Stimulated activated CD4-positive, alpha-beta T cell treated with anti-CD3 and anti-CD28 coated beads, Interleukin-1b, Interleukin-23, amount 100 ng/mL, for 48 hours (primary cell): ENCODE measurements around the gene CRYZ.
"Not testable (repeated sequence)": the region's sequence is repeated elsewhere in the genome, so short reads cannot be mapped to it uniquely, and the experiment has no call there.

Experiments
- DNase-seq: peaks from one replicate; pipeline ENCODE4 v3.0.0-alpha.2; 2020

The CRYZ gene

DNA sequence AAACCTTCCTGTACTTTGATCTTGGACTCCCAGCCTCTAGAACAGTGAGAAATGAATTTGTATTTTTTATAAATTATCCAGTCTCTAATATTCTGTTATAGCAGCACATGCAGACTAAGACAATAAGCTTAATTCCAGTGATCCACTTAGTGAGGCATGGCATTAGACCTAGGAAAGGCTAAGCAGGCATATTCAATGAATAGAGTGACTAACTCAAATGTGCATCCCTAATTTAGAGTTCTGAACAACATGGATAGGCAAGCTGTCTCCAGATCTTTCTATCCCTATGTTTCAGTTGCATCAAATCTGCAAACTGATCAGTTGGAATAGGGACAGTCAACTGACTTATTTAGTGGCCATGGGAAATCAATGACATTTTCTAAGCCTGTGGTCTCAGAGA lies 54.9 kb downstream of the CRYZ start:
- DNase-seq = no peak

DNA sequence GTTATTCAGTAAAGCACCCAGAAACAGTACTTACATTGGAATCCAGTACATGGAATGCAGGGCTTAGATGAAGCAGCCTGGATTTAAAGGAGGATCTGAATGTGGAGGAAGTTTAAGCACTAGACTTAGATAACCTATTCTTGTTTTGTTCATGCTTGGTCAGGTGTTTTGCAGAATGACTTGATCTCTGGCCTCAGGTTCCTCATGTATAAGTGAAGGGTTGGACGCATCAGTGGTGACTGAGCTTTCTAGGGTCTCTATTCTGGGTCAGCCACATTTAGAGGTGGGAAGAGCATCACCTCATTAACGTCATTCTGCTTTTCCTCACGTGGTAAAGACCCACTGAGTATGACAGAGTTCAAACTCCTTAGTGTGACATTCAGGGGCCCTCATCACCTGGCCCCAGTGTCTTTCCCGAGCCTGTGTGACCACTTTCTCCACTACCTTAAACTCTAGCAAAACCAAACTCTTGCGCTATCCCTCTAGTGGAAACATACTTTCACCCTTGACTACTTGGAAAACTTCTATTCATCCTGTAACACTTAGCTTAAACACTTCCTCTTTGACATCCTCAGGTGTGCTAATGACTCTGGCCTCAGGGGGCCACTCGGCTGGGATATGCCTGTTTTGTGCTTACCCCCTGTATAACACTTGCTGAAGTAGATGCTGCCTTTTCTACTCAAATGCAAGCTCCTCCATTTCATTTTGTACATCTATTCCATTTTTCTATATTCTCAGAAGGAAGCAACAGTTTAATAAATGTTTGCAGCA lies 58.4 kb downstream of the CRYZ start:
- no peak for DNase-seq

DNA sequence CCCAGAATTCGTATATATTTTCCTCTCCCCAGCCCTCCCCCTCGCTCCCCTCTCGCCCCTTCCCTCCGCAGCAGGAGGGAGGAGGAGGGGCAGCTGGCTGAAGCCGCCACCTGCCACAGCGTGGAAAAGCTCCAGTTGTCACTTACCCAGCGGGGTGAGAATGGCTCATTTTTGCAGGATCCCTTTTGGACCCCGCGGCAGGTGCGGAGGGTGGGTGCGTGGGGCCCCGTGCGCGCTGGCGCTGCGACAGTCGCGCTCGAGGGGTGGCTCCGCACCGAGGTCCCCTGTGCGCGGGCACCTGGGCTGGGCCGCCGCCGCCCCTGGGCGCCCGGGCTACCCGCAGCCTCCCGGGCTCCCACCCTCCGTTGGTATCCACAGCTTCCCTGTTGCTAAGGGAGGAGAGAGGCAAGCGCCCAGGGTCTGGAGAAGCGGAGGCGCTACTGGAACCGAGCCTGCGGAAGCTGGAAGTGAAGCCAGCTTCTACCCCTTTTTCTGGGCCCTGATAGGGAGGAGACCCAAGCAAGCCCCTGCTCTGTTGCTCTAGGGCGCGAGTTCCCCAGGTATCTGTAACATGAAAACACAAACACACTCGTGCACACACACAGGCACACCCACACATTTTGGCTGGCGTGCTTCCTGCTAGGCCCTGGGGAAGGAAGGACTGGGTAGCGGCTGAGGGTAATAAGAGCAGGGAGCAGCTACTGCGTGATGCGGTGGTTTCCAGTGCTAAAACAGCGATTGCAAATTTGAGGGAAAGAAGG lies 59.3 kb downstream of the CRYZ start, which contains the start of gene ERICH3:
Gene ERICH3, minus strand, starts transcription at position 442 of the 761 bp plus-strand sequence. Its CDS starts 273 bp downstream, at position 169.
- no peak for DNase-seq

- not testable (repeated sequence) for DNase-seq
These were observed 62.0 kb downstream of the CRYZ start for GRCh38 chr1:74670866-74671265.
